ENCODE measurements around the gene C1orf232. TPM values are rescaled to one million over a fixed set of nuclear protein-coding genes. Genes with fewer than 3 reads are reported as not detected.

Gene C1orf232
- not detected in 2 replicates for total RNA-seq (2014; rRNA removed; shearing (Covaris generic))

GRCh38 chr1:26168410-26169197 is at the start of gene C1orf232:
Gene C1orf232, minus strand, starts transcription at chr1:26168963. Its CDS starts 464 bp downstream, at chr1:26168499.
- no peak for DNase-seq (ENCODE audit: low spot score)

- DNase-seq (ENCODE audit: low spot score): no peak
These were observed 46.5 kb upstream of the C1orf232 start for GRCh38 chr1:26215246-26215645.

- DNase-seq (ENCODE audit: low spot score): no peak
These were observed 44.7 kb upstream of the C1orf232 start for GRCh38 chr1:26213335-26213905.

- DNase-seq (ENCODE audit: low spot score): no peak
These were observed 44.0 kb upstream of the C1orf232 start for GRCh38 chr1:26212726-26213125.

DNA sequence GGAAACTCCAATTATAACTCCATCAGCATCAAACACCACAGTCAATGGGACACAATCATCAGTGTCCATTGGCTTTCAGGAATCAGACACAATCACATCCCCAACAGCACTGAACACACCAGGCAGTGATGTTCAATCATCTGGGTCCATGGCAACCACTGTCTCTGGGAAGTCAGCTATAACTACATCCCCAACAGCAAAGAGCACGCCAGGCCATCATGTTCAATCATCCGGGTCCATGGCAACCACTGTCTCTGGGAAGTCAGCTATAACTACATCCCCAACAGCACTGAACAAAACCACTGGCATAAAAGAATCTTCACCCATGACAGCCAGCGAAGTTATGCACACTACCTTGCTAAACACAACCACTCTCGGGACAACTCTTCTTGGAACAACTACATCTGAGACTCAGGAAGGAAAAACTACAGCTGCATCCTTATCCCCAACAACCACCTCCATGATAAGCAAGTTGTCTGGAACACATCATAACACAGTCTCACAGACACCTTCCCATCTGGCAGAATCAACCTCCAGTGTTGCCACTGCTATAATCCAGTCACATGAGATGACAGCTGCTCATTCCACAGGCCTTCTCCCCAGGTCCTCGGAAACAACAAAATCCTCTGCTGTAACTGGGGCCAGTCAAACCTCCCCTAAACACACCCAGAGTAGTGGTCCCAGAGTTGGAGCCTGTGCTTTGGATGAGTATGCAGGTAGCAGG is 41.5 kb upstream of the C1orf232 start:
- DNase-seq (ENCODE audit: low spot score): no peak

DNA sequence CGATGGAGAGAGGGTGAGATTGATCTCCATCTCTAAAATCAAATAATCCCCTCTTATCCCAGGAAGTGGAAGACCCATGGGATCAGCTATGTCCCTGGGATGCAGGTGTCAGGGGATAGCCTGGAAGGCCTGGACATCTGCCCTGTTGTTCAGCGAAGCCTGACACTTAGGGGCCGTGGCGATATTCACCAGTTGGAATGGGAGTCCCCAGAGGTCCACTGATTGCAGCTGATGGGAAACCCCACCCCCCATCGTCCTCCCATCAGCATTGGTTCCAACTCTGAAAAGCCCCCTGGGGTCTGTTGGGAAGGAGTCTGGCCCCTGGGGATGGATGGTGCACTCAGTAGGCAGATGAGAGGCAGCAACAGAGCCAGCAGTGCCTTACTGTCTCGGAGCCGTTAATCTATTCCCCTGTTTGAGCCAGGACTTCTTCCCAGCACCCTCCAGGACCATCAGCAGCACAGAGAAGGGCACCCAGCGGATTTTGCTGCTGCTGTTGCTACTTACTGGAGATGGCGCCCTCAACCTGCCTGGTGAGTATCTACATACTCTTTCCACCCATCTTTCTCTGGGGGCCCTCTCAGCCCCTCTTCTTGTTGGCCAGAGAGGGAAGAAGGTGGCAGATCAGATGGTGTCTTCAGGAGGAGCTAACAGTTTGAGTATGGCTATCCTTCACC is 35.0 kb upstream of the C1orf232 start:
- DNase-seq (ENCODE audit: low spot score): no peak

DNA sequence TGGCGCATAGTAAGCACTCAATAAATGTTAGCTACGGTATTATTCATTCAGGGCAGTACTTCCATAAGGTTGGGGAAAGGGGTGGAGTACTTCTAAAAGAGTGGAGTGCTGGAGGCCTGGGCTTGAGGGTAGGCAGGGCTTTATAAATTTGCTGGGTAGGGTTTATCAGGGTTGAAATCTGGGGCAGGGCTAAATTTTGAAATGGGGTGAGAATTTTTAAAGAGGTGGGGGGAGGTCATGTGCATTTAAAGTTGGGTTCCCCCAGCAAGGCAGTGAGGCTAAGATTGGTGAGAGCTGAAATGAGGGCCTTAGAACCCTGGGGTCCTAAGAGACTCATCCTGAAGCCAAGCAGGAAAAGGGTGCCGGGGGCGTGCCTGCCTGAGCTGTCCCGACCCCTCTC is 31.6 kb upstream of the C1orf232 start:
- no peak for DNase-seq (ENCODE audit: low spot score)

DNA sequence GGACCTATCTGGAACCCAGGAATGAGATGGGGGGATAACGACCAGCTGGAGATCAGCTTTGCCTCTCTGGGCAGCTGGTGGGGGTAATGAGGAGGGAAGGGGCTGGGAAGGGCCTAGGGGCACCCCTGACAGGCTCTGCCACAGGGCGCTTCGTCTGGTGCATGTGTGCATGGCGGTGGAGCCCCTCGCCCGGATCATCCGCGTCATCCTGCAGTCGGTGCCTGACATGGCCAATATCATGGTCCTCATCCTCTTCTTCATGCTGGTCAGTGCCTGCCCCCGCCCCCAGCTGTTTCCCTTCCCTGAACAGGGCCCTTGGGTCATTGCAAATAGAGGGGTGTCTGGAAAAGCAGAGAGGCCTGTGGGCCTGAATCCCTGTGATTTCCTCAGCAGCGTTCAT is 29.1 kb upstream of the C1orf232 start:
- DNase-seq (ENCODE audit: low spot score): no peak

- DNase-seq (ENCODE audit: low spot score): no peak
These were observed 28.5 kb upstream of the C1orf232 start for GRCh38 chr1:26197301-26197700.

- no peak for DNase-seq (ENCODE audit: low spot score)
These were observed 27.0 kb upstream of the C1orf232 start for GRCh38 chr1:26195805-26196204.

DNA sequence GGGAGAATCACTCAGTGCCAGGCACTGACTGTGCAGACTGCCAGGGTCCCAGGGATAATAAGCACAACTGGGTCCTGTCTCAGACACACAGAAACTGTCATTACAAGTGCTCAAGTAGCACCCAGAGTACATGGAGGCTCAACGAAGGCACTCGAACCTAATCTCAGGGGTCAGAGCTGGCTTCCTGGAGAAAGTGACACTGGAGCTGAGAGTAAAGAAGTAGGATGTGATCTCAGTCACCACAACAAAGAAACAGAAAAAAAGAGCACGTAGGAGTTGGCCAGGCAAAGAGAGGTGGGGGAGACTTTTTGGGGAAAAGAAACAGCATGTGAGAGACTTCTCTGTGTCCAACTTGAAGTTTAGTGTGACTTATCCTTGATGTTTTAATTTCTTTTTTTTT is 23.0 kb upstream of the C1orf232 start:
- DNase-seq (ENCODE audit: low spot score): no peak

- DNase-seq (ENCODE audit: low spot score): peak; percentile 6
These were observed 21.7 kb upstream of the C1orf232 start, which contains the start of gene CATSPER4 for GRCh38 chr1:26190373-26190987. Gene CATSPER4, plus strand, starts transcription at chr1:26190602. Its CDS starts 26 bp downstream, at chr1:26190628.

- no peak for DNase-seq (ENCODE audit: low spot score)
These were observed 21.1 kb upstream of the C1orf232 start for GRCh38 chr1:26189751-26190275.

- DNase-seq (ENCODE audit: low spot score): no peak
These were observed 20.6 kb upstream of the C1orf232 start for GRCh38 chr1:26189331-26189730.

DNA sequence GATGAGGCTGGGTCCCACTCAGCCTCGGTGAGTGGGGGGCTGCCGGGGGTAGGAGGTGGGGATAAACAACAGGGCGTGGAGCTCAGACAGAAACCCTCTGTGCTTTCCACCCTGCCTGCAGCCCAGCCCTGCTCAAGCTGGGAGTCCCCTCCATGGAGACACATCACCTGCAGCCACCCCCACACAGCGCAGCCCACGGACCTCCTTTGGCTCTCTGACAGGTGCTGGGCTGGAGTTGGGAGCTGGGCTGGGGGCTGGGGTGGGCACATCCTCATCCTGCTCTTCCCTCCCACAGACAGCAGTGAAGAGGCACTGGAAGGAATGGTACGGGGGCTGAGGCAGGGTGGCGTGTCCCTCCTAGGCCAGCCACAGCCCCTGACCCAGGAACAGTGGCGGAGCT is 19.7 kb upstream of the C1orf232 start:
- no peak for DNase-seq (ENCODE audit: low spot score)

DNA sequence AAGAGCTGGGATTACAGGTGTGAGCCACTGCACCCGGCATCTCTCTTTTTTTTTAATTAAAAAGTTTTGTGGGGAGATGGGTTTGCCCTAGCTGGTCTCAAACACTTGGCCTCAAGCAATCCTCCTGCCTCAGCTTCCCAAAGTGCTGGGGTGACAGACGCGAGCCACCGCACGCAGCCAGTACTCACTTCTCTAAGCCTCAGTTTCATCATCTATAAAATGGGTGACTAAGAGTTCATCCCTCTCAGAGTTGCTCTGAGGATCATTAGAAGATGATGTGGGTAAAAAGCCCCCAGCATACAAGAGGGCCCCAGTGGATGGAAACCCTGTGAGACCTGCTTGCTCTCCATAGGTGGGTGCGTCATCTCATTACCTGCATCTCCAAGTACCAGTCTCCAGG is 19.1 kb upstream of the C1orf232 start:
- DNase-seq (ENCODE audit: low spot score): no peak

DNA sequence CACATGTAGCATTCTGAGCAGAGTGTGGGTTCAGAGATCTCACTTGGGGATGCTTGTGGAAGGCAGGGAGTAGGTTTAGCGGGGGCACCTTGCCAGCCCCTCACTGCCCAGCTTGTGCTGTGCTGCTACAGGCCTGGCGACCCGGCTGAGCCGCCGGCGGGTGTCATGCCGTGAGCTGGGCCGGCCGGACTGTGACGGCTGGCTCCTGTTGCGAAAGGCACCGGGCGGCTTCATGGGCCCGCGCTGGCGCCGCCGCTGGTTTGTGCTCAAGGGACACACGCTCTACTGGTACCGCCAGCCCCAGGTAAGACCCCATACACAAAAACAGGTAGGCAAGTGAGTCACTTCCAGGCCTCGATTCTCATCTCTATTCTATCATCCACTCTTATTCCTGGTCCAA is 16.1 kb upstream of the C1orf232 start:
- no peak for DNase-seq (ENCODE audit: low spot score)

GRCh38 chr1:26184086-26184485 is 15.3 kb upstream of the C1orf232 start:
- DNase-seq (ENCODE audit: low spot score): no peak

- no peak for DNase-seq (ENCODE audit: low spot score)
These were observed 13.6 kb upstream of the C1orf232 start for GRCh38 chr1:26182383-26182696.

DNA sequence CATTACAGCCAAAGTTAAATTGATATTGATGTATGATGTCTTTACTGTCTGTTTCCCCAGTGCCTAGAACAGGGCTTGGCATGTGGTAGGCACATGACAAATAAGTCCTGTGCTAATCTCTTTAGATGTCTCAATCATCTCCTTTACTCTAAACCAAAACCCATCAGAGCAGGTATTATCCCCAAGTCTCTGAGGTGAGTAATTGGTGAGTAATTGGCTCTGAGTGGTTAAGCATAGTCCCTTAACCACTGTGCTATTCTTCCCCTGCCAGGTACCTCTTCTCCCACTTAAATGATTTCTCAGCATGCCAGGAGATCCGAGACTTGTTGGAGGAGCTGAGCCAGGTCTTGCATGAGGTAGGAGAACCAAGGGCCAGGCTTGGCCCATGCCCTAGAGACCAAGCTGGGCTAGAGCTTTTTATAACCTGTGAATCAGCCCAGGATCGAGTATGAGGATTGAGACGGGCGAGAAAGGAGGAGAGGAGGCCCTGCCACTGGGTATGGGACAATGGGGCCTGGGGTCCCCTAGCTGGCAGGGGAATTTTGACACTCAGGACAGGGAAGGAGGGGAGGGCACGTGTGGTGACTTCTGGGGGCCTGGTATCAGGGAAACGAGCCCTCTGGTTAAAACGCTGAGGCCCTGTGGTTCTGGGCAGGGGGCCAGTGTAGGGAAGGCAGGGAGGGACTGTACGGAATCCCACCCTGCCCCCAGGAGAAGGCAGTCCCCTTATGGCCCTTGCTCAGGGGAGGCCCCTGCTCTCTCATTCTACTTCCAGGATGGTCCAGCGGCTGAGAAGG is 13.0 kb upstream of the C1orf232 start:
- DNase-seq (ENCODE audit: low spot score): peak; percentile 20

- no peak for DNase-seq (ENCODE audit: low spot score)
These were observed 11.3 kb upstream of the C1orf232 start for GRCh38 chr1:26180010-26180506.

Data from A172 (cell line).